Lower lobe of right lung (tissue), 2 donors: Measurements from ENCODE around the gene MPP2. TPM values are rescaled to one million over a fixed set of nuclear protein-coding genes. Genes with fewer than 3 reads are reported as not detected.

ENCODE experiments used
- ATAC-seq, 2 donors: fragments of 200-7000 bp; cut with Tn5 transposase; one replicate each; pipeline ENCODE4 v1.9.1; 2020 to 2022; ENCODE audit warnings: mild to moderate bottlenecking in 2 of 2, moderate library complexity in 2 of 2
- DNase-seq: peaks from one replicate; pipeline ENCODE4 v3.0.0-alpha.2; 2020
- H3K27ac ChIP-seq: fragments of 200-600 bp; one replicate; pipeline ENCODE4 v1.8.0; 2022
- H3K27me3 ChIP-seq: fragments of 200-600 bp; one replicate; pipeline ENCODE4 v1.8.0; 2022; ENCODE audit warnings: low read depth
- H3K36me3 ChIP-seq: fragments of 200-600 bp; one replicate; pipeline ENCODE4 v1.8.0; 2022; ENCODE audit warnings: mild to moderate bottlenecking
- H3K4me1 ChIP-seq: fragments of 200-600 bp; one replicate; pipeline ENCODE4 v1.8.0; 2022
- H3K4me3 ChIP-seq: fragments of 200-600 bp; one replicate; pipeline ENCODE4 v1.8.0; 2022; ENCODE audit warnings: mild to moderate bottlenecking
- H3K9me3 ChIP-seq: fragments of 200-600 bp; one replicate; pipeline ENCODE4 v1.8.0; 2022
- CTCF ChIP-seq: fragments of 200-600 bp; IDR thresholded peaks from one replicate; pipeline ENCODE4 v1.8.0; 2022; ENCODE audit warnings: antibody characterized with exemption, mild to moderate bottlenecking
- intact Hi-C: fragments of 100-400 bp; cut with DNase I; formaldehyde crosslinking; loops from one replicate; pipeline ENCODE4 v1.11.0; 2022
- total RNA-seq: library from RNA; stranded (reverse); fragmentation: NEBNext Ultra II Directional; extraction: Animal tissue kit (Norgen Biotek cat#: 25700); gene quantifications from one replicate; pipeline ENCODE4 v1.2.1, GENCODE V29; 2021
- donor health status: DM: no; HTN: yes; CAD: no; lungs with severe emphysema.

MPP2 gene
- total RNA-seq, 1 donor from 2014 or later = 0.62 TPM

GRCh38 chr17:43951750-43952149, 44.4 kb upstream of the MPP2 start:
- DNase-seq (no peak), ATAC-seq (no peak)
- peaks cover 44% of the 10 kb centered on the region for H3K27me3 ChIP-seq
- intact Hi-C loops = no loop called here
- no peaks in the 10 kb centered on the region for H3K36me3 ChIP-seq
- no peak for TF ChIP-seq CTCF
- H3K27ac ChIP-seq = no peak overlapping the region
- no peaks in the 10 kb centered on the region for H3K9me3 ChIP-seq
- peaks cover 10% of the 10 kb centered on the region for H3K4me1 ChIP-seq
- H3K4me3 ChIP-seq = no peak overlapping the region

- no peak for ATAC-seq
- H3K27me3 ChIP-seq = peaks cover 44% of the 10 kb centered on the region
- H3K4me3 ChIP-seq = no peak overlapping the region
- intact Hi-C loops = no loop called here
- H3K36me3 ChIP-seq = no peaks in the 10 kb centered on the region
- TF ChIP-seq CTCF = no peak
- no peaks in the 10 kb centered on the region for H3K9me3 ChIP-seq
- no peak overlapping the region for H3K27ac ChIP-seq
- peaks cover 10% of the 10 kb centered on the region for H3K4me1 ChIP-seq
- DNase-seq = no peak
Measured at GRCh38 chr17:43950554-43950953, 43.2 kb upstream of the MPP2 start.

GRCh38 chr17:43949781-43950180, 42.4 kb upstream of the MPP2 start:
- H3K27me3 ChIP-seq = peaks cover 44% of the 10 kb centered on the region
- H3K4me3 ChIP-seq = no peak overlapping the region
- ATAC-seq (no peak), DNase-seq (no peak)
- no peaks in the 10 kb centered on the region for H3K36me3 ChIP-seq
- H3K27ac ChIP-seq = no peak overlapping the region
- peaks cover 10% of the 10 kb centered on the region for H3K4me1 ChIP-seq
- TF ChIP-seq CTCF = no peak
- intact Hi-C loops = loop anchor here (10.0 kb wide), 1 partner anchor 95 kb away; no protein-coding TSS in a partner anchor
- no peaks in the 10 kb centered on the region for H3K9me3 ChIP-seq

GRCh38 chr17:43946781-43947180, 39.4 kb upstream of the MPP2 start:
- Histone ChIP-seq H3K9me3 (no peaks in the 10 kb centered on the region), H3K36me3 (no peaks in the 10 kb centered on the region), H3K4me3 (no peak overlapping the region), H3K4me1 (no peaks in the 10 kb centered on the region), H3K27me3 (peaks cover 19% of the 10 kb centered on the region), H3K27ac (no peak overlapping the region)
- DNase-seq (no peak), ATAC-seq (no peak)
- TF ChIP-seq CTCF = no peak
- intact Hi-C loops = loop anchor here (10.0 kb wide), 1 partner anchor 98 kb away; no protein-coding TSS in a partner anchor

- intact Hi-C loops = loop anchor here (10.0 kb wide), 1 partner anchor 100 kb away; no protein-coding TSS in a partner anchor
- Histone ChIP-seq H3K27ac (no peak overlapping the region), H3K36me3 (no peaks in the 10 kb centered on the region), H3K9me3 (no peaks in the 10 kb centered on the region), H3K27me3 (peaks cover 6% of the 10 kb centered on the region), H3K4me1 (no peaks in the 10 kb centered on the region), H3K4me3 (no peak overlapping the region)
- no peak for ATAC-seq
- no peak for DNase-seq
- no peak for TF ChIP-seq CTCF
Measured at GRCh38 chr17:43945074-43945829, 37.9 kb upstream of the MPP2 start.
